ENCODE results near the gene SSU72.

DNA sequence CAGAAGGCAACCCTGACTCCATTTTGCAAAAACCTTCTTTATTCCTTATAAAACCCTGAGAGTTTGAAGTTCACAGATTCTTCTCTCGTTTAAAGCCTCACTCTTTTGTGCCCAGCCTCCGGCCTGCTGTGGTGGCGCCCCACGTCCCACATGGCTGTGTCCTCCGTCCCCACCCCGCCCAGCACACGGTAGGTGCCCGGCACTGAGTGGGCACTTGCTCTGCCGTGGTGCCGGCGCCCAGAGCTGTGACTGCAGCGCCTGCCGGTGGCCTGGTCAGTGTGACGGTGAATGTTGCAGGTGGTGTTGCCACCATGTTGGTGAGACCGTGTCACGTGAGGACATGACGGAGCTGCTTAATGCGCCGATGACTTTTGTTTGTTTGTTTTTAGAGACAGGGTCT, 53.3 kb downstream of the SSU72 start:
- TF ChIP-seq, protein P1, sequence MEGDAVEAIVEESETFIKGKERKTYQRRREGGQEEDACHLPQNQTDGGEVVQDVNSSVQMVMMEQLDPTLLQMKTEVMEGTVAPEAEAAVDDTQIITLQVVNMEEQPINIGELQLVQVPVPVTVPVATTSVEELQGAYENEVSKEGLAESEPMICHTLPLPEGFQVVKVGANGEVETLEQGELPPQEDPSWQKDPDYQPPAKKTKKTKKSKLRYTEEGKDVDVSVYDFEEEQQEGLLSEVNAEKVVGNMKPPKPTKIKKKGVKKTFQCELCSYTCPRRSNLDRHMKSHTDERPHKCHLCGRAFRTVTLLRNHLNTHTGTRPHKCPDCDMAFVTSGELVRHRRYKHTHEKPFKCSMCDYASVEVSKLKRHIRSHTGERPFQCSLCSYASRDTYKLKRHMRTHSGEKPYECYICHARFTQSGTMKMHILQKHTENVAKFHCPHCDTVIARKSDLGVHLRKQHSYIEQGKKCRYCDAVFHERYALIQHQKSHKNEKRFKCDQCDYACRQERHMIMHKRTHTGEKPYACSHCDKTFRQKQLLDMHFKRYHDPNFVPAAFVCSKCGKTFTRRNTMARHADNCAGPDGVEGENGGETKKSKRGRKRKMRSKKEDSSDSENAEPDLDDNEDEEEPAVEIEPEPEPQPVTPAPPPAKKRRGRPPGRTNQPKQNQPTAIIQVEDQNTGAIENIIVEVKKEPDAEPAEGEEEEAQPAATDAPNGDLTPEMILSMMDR (conservative IDR thresholded peaks at IDR 0.05 in 1 of 2, IDR thresholded peaks at IDR 0.05 in 1 of 2; ENCODE audit: low read depth in 1 of 2, low read length in 2 of 2), result no peak
- no peak for TF ChIP-seq EZH2 (IDR thresholded peaks at IDR 0.05; ENCODE audit: low read length, missing control alignments)

All from fibroblast of lung (primary cell).